ENCODE measurements around the gene RAB3GAP2. TPM values are rescaled to one million over a fixed set of nuclear protein-coding genes. Genes with fewer than 3 reads are reported as not detected.
"Not testable (repeated sequence)": the region's sequence is repeated elsewhere in the genome, so short reads cannot be mapped to it uniquely, and the experiment has no call there.

Gene RAB3GAP2
- total RNA-seq, 4 donors from 2014 or later = 23.6 to 33.8 (median 27.7) TPM

DNA sequence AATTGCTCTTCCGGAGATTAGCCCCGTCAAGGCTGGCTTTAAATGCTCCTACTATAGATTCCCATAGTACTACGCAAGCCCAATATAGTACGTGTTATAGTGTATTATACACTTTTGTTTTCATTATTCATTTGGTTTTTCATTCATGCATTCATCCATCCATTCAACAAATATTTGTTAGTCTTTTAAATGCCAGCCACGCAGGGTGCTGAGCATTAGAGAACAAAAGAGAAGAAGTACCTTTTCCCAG is 513 bp upstream of the RAB3GAP2 start:
- no peak for DNase-seq
- no peaks in the 10 kb centered on the region for H3K27me3 ChIP-seq
- H3K27ac ChIP-seq = peak overlapping the region; percentile 88 to 89 (median 89)
- H3K36me3 ChIP-seq = peaks cover 0 to 4% (median 0%) of the 10 kb centered on the region in 3 donors
- no peaks in the 10 kb centered on the region for H3K9me3 ChIP-seq
- H3K4me3 ChIP-seq = peak overlapping the region; percentile 75 to 87 (median 78)
- H3K4me1 ChIP-seq = peaks cover 0 to 13% (median 2%) of the 10 kb centered on the region in 4 donors
- no peak for TF ChIP-seq POLR2A (IDR thresholded peaks at IDR 0.05)
- no peak for TF ChIP-seq CTCF (IDR thresholded peaks at IDR 0.05)

- H3K4me1 ChIP-seq = peaks cover 0 to 13% (median 2%) of the 10 kb centered on the region in 4 donors
- no peaks in the 10 kb centered on the region for H3K27me3 ChIP-seq
- H3K27ac ChIP-seq = peak overlapping the region; percentile 88 to 89 (median 89)
- no peak for TF ChIP-seq CTCF (IDR thresholded peaks at IDR 0.05)
- TF ChIP-seq POLR2A (IDR thresholded peaks at IDR 0.05) = no peak
- peak in 1 of 3 donors; percentile 22 for DNase-seq
- H3K4me3 ChIP-seq = peak overlapping the region; percentile 75 to 87 (median 78)
- no peaks in the 10 kb centered on the region for H3K9me3 ChIP-seq
- peaks cover 0 to 12% (median 0%) of the 10 kb centered on the region in 3 donors for H3K36me3 ChIP-seq
Observed at GRCh38 chr1:220271706-220272046, 577 bp downstream of the RAB3GAP2 start.

DNA sequence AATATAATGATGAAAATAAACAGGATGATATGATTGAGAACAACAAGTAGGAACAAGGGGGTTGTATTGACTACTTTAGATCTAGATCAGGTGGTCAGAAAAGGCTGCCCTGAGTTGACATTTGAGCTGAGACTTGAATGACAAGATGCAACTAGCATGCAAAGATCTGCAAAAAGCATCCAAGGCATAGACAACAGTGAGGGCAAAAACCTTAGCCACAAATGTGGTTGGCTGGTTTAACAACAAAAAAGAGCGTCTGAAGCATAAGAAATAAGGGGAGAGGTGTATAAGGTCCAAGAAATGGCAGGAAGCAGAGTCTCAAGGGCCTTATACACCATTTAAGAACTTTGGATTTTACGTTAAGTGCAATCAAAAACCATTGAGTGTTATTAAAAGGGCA is 3.2 kb downstream of the RAB3GAP2 start:
- peaks cover 0 to 13% (median 2%) of the 10 kb centered on the region in 4 donors for H3K4me1 ChIP-seq
- H3K4me3 ChIP-seq = no peak overlapping the region
- DNase-seq = no peak
- H3K27me3 ChIP-seq = no peaks in the 10 kb centered on the region
- peaks cover 0 to 12% (median 0%) of the 10 kb centered on the region in 3 donors for H3K36me3 ChIP-seq
- H3K9me3 ChIP-seq = no peaks in the 10 kb centered on the region
- TF ChIP-seq POLR2A (IDR thresholded peaks at IDR 0.05) = no peak
- TF ChIP-seq CTCF (IDR thresholded peaks at IDR 0.05) = no peak
- H3K27ac ChIP-seq = no peak overlapping the region

GRCh38 chr1:220267630-220268029 is 4.6 kb downstream of the RAB3GAP2 start:
- Histone ChIP-seq H3K27ac (no peak overlapping the region), H3K27me3 (no peaks in the 10 kb centered on the region), H3K4me3 (no peak overlapping the region), H3K4me1 (peaks cover 0 to 13% (median 0%) of the 10 kb centered on the region in 4 donors), H3K9me3 (no peaks in the 10 kb centered on the region), H3K36me3 (peaks cover 0 to 12% (median 0%) of the 10 kb centered on the region in 3 donors)
- no peak for DNase-seq
- TF ChIP-seq POLR2A (IDR thresholded peaks at IDR 0.05) (no peak), CTCF (IDR thresholded peaks at IDR 0.05) (no peak)

- H3K9me3 ChIP-seq, H3K27me3 ChIP-seq, H3K4me3 ChIP-seq, H3K36me3 ChIP-seq, H3K4me1 ChIP-seq, DNase-seq, H3K27ac ChIP-seq: not testable (repeated sequence)
Observed at GRCh38 chr1:220260228-220260627, 12.0 kb downstream of the RAB3GAP2 start.

DNA sequence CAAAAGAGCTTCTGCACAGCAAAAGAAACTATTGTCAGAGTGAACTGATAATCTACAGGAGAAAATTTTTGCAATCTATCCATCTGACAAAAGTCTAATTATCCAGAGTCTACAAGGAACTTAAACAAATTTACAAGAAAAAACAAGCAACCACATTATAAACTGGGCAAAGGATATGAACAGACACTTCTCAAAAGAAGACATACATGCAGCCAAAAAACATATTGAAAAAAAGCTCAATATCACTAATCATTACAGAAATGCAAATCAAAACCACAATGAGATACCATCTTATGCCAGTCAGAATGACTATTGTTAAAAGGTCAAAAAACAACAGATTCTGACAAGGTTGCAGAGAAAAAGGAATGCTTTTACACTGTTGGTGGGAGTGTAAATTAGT is 12.5 kb downstream of the RAB3GAP2 start:
- not testable (repeated sequence) for H3K4me1 ChIP-seq, H3K36me3 ChIP-seq, H3K27me3 ChIP-seq, DNase-seq, H3K9me3 ChIP-seq, H3K4me3 ChIP-seq, H3K27ac ChIP-seq

- not testable (repeated sequence) for H3K27me3 ChIP-seq, H3K4me1 ChIP-seq, H3K27ac ChIP-seq, H3K9me3 ChIP-seq, DNase-seq, H3K4me3 ChIP-seq
- peaks cover 0 to 15% (median 0%) of the 10 kb centered on the region in 3 donors for H3K36me3 ChIP-seq
Observed at GRCh38 chr1:220256194-220256593, 16.1 kb downstream of the RAB3GAP2 start.
